Midbrain (tissue), 1 donor: Measurements from ENCODE around the gene SLC20A1.
"Not testable (repeated sequence)": the region's sequence is repeated elsewhere in the genome, so short reads cannot be mapped to it uniquely, and the experiment has no call there.

Source experiments
- DNase-seq: peaks from one replicate; lab custom pipeline; 2025; lab: John Stamatoyannopoulos, UW

The SLC20A1 gene

GRCh38 chr2:112645310-112646101 lies at the start of gene SLC20A1:
TSS of gene SLC20A1 (plus strand) at chr2:112645939. CDS start at chr2:112646829, 890 bp downstream.
- peak; percentile 96 for DNase-seq

- DNase-seq: no peak
Measured at GRCh38 chr2:112597537-112598322, 48.0 kb upstream of the SLC20A1 start.

- no peak for DNase-seq
Measured at GRCh38 chr2:112600634-112601033, 45.1 kb upstream of the SLC20A1 start.

- DNase-seq: no peak
Measured at GRCh38 chr2:112601754-112602153, 44.0 kb upstream of the SLC20A1 start.

- DNase-seq: no peak
Measured at GRCh38 chr2:112602917-112603316, 42.8 kb upstream of the SLC20A1 start.

- no peak for DNase-seq
Measured at GRCh38 chr2:112603731-112604130, 42.0 kb upstream of the SLC20A1 start.

- no peak for DNase-seq
Measured at GRCh38 chr2:112604952-112605351, 40.8 kb upstream of the SLC20A1 start.

GRCh38 chr2:112605926-112606325 lies 39.8 kb upstream of the SLC20A1 start:
- DNase-seq: no peak

GRCh38 chr2:112606547-112606946 lies 39.2 kb upstream of the SLC20A1 start:
- no peak for DNase-seq

- DNase-seq: no peak
Measured at GRCh38 chr2:112607680-112608438, 37.9 kb upstream of the SLC20A1 start.

GRCh38 chr2:112609320-112609719 lies 36.4 kb upstream of the SLC20A1 start:
- DNase-seq: not testable (repeated sequence)

GRCh38 chr2:112612283-112612682 lies 33.5 kb upstream of the SLC20A1 start:
- DNase-seq: not testable (repeated sequence)

- DNase-seq: no peak
Measured at GRCh38 chr2:112614201-112614840, 31.4 kb upstream of the SLC20A1 start.

GRCh38 chr2:112615051-112615450 lies 30.7 kb upstream of the SLC20A1 start:
- DNase-seq: no peak

GRCh38 chr2:112615798-112616197 lies 29.9 kb upstream of the SLC20A1 start:
- DNase-seq: not testable (repeated sequence)

GRCh38 chr2:112618383-112618782 lies 27.4 kb upstream of the SLC20A1 start:
- DNase-seq: no peak

GRCh38 chr2:112621790-112622527 lies 23.8 kb upstream of the SLC20A1 start:
- DNase-seq: no peak

GRCh38 chr2:112622528-112622849 lies 23.2 kb upstream of the SLC20A1 start:
- DNase-seq: no peak

- DNase-seq: no peak
Measured at GRCh38 chr2:112623913-112624777, 21.6 kb upstream of the SLC20A1 start.

- DNase-seq: no peak
Measured at GRCh38 chr2:112625474-112626114, 20.1 kb upstream of the SLC20A1 start.
